HEK293 (cell line): ENCODE data around the gene CARD11.

Source experiments
- CTCF ChIP-seq: fragments of 450-650 bp; formaldehyde crosslinking; IDR thresholded peaks from 2 replicates; pipeline ENCODE4 v1.5.1; 2016; ENCODE audit warnings: missing biosample characterization, missing genetic modification characterization
- MZF1 ChIP-seq: fragments of 450-650 bp; formaldehyde crosslinking; IDR thresholded peaks from 2 replicates; pipeline ENCODE4 v1.5.1; 2017; ENCODE audit warnings: missing biosample characterization, missing genetic modification characterization, borderline replicate concordance
- TRIM28 ChIP-seq: IDR thresholded peaks from 2 replicates; pipeline ENCODE4 v1.6.1; 2011; ENCODE audit warnings: low read length, control low read depth, borderline replicate concordance
- YY1 ChIP-seq: fragments of 450-650 bp; formaldehyde crosslinking; IDR thresholded peaks from 2 replicates; pipeline ENCODE4 v1.5.1; 2018; ENCODE audit warnings: missing biosample characterization, missing genetic modification characterization
- ZBTB49 ChIP-seq: fragments of 450-650 bp; formaldehyde crosslinking; IDR thresholded peaks from 2 replicates; pipeline ENCODE4 v1.5.1; 2016; ENCODE audit warnings: missing biosample characterization, missing genetic modification characterization, low read depth
- ZEB2 ChIP-seq: fragments of 450-650 bp; formaldehyde crosslinking; IDR thresholded peaks from 2 replicates; pipeline ENCODE4 v1.5.1; 2016; ENCODE audit warnings: missing biosample characterization, missing genetic modification characterization
- ZFHX2 ChIP-seq: fragments of 450-650 bp; formaldehyde crosslinking; conservative IDR thresholded peaks from 2 replicates; pipeline ENCODE4 v1.5.1; 2016; ENCODE audit warnings: missing biosample characterization, missing genetic modification characterization
- ZNF140 ChIP-seq: fragments of 450-650 bp; formaldehyde crosslinking; IDR thresholded peaks from 2 replicates; pipeline ENCODE4 v1.5.1; 2016; ENCODE audit warnings: missing biosample characterization, missing genetic modification characterization
- ZNF549 ChIP-seq: fragments of 450-650 bp; IDR thresholded peaks from 2 replicates; pipeline ENCODE4 v1.5.1; 2018; ENCODE audit warnings: missing biosample characterization, missing genetic modification characterization, mild to moderate bottlenecking, inconsistent platforms, moderate library complexity
- ZNF747 ChIP-seq: fragments of 450-650 bp; formaldehyde crosslinking; IDR thresholded peaks from 2 replicates; pipeline ENCODE4 v1.5.1; 2016; ENCODE audit warnings: missing biosample characterization, missing genetic modification characterization

- TF ChIP-seq ZEB2 (tag by site-specific recombination) (no peak), ZNF549 (tag by site-specific recombination) (no peak), MZF1 (tag by site-specific recombination) (no peak), CTCF (tag by site-specific recombination) (no peak), TRIM28 (no peak), ZNF747 (no peak), ZNF140 (tag by site-specific recombination) (no peak), ZBTB49 (no peak), ZFHX2 (tag by site-specific recombination) (no peak), YY1 (tag by site-specific recombination) (no peak)
Measured at GRCh38 chr7:3073763-3074458, 30.2 kb upstream of the CARD11 start.
